ENCODE measurements around the gene PDCD11.

The PDCD11 gene

GRCh38 chr10:103451831-103452505, 55.5 kb downstream of the PDCD11 start, which contains the start of gene CALHM2:
Gene CALHM2 (minus strand): TSS chr10:103452370. CDS start chr10:103449941, 2,429 bp downstream.
- DNase-seq, result peak; percentile 31

- no peak for DNase-seq
Observed at GRCh38 chr10:103452506-103453230, 56.2 kb downstream of the PDCD11 start.

- no peak for DNase-seq
Observed at GRCh38 chr10:103454026-103454425, 57.6 kb downstream of the PDCD11 start.

GRCh38 chr10:103455235-103455634, 58.8 kb downstream of the PDCD11 start:
- no peak for DNase-seq

GRCh38 chr10:103456074-103456660, 59.7 kb downstream of the PDCD11 start:
- DNase-seq, result no peak

- no peak for DNase-seq
Observed at GRCh38 chr10:103457176-103457712, 60.8 kb downstream of the PDCD11 start.

GRCh38 chr10:103457896-103458583, 61.6 kb downstream of the PDCD11 start:
- no peak for DNase-seq

GRCh38 chr10:103458720-103459119, 62.3 kb downstream of the PDCD11 start, which contains the start of gene CALHM1:
Gene CALHM1 (minus strand): TSS chr10:103458900. CDS start chr10:103458751, 149 bp downstream.
- DNase-seq, result no peak

- no peak for DNase-seq
Observed at GRCh38 chr10:103459615-103460014, 63.2 kb downstream of the PDCD11 start.

GRCh38 chr10:103463499-103463898, 67.1 kb downstream of the PDCD11 start:
- DNase-seq, result no peak

GRCh38 chr10:103465411-103466179, 69.2 kb downstream of the PDCD11 start:
- no peak for DNase-seq

GRCh38 chr10:103466734-103467133, 70.3 kb downstream of the PDCD11 start:
- no peak for DNase-seq

- DNase-seq, result no peak
Observed at GRCh38 chr10:103467406-103467805, 71.0 kb downstream of the PDCD11 start.

GRCh38 chr10:103469201-103469600, 72.8 kb downstream of the PDCD11 start:
- no peak for DNase-seq

- peak; percentile 51 for DNase-seq
Observed at GRCh38 chr10:103470761-103471653, 74.6 kb downstream of the PDCD11 start.

- no peak for DNase-seq
Observed at GRCh38 chr10:103472005-103472404, 75.6 kb downstream of the PDCD11 start.

- no peak for DNase-seq
Observed at GRCh38 chr10:103473261-103473671, 76.8 kb downstream of the PDCD11 start.

- DNase-seq, result no peak
Observed at GRCh38 chr10:103474077-103474476, 77.7 kb downstream of the PDCD11 start.

- no peak for DNase-seq
Observed at GRCh38 chr10:103475437-103475836, 79.0 kb downstream of the PDCD11 start.

- no peak for DNase-seq
Observed at GRCh38 chr10:103476046-103476768, 79.8 kb downstream of the PDCD11 start.
